HG03159 (cell line): Measurements from ENCODE around the gene UGGT1.

Experiments used
- ATAC-seq: cut with Tn5 transposase; IDR thresholded peaks from one replicate; pipeline ENCODE4 v1.9.1; 2021; ENCODE audit warnings: mild to moderate bottlenecking, moderate library complexity; ENCODE audit not compliant: unreplicated experiment

UGGT1 gene, protein sequence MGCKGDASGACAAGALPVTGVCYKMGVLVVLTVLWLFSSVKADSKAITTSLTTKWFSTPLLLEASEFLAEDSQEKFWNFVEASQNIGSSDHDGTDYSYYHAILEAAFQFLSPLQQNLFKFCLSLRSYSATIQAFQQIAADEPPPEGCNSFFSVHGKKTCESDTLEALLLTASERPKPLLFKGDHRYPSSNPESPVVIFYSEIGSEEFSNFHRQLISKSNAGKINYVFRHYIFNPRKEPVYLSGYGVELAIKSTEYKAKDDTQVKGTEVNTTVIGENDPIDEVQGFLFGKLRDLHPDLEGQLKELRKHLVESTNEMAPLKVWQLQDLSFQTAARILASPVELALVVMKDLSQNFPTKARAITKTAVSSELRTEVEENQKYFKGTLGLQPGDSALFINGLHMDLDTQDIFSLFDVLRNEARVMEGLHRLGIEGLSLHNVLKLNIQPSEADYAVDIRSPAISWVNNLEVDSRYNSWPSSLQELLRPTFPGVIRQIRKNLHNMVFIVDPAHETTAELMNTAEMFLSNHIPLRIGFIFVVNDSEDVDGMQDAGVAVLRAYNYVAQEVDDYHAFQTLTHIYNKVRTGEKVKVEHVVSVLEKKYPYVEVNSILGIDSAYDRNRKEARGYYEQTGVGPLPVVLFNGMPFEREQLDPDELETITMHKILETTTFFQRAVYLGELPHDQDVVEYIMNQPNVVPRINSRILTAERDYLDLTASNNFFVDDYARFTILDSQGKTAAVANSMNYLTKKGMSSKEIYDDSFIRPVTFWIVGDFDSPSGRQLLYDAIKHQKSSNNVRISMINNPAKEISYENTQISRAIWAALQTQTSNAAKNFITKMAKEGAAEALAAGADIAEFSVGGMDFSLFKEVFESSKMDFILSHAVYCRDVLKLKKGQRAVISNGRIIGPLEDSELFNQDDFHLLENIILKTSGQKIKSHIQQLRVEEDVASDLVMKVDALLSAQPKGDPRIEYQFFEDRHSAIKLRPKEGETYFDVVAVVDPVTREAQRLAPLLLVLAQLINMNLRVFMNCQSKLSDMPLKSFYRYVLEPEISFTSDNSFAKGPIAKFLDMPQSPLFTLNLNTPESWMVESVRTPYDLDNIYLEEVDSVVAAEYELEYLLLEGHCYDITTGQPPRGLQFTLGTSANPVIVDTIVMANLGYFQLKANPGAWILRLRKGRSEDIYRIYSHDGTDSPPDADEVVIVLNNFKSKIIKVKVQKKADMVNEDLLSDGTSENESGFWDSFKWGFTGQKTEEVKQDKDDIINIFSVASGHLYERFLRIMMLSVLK (N-terminal part only)

DNA sequence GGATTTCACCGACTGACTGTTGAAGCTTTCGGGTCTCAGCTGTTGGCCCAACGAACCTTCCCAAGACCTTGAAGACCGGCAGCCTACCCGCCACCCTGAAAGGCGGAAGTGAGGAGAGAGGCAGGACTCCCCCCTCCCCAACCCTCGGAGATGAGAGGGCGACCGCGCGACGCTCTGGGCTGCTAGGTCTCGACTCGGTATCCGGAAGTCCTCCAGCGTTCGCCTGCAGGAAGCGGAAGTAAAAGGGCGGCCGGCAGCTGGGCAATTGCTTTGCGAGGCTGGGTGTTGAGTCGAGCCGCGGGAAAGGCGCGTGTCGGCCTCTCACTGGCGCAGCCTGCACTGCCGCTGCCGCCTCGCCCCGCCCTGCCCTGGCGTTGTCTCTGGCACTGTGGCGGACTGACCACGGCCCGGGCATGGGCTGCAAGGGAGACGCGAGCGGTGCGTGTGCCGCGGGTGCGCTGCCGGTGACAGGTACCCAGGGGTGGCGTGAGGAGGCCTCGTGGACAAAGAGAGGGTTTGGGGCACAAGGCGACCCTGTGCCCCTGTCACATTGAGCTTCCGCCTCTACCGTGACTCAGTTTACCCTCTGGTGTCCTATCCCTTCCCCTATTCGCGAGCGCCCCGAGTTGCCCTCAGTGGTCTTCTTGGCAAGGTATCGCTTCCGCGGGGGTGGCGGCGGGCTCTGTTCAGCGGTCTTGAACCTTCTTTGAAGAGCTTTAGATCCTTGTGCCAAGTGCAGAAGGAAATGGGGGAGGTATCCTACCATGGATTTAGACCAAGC, at the start of gene UGGT1:
TSS of gene UGGT1 (plus strand) at position 256 of the 781 bp plus-strand sequence. CDS start at position 414, 158 bp downstream.
- ATAC-seq = peak; percentile 96

DNA sequence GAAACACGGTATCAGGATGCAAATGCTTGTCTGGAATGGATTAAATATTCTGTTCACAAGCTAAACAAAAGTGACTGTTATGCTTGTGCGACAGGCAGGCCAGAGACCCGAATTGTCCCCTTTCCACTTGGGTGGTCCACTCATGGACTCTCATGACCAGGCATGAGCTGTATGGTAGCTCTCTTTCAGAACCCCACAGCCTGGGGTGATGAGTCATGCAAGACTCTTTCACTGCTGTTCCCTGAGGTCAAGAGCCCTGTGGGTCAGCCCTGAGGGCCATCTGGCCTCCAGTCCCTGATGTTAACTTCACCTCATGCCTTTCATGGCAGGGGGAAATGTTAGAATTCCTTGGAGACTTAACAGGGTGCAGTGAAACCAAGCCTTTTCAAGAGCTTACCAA, 49.4 kb upstream of the UGGT1 start:
- ATAC-seq = no peak

DNA sequence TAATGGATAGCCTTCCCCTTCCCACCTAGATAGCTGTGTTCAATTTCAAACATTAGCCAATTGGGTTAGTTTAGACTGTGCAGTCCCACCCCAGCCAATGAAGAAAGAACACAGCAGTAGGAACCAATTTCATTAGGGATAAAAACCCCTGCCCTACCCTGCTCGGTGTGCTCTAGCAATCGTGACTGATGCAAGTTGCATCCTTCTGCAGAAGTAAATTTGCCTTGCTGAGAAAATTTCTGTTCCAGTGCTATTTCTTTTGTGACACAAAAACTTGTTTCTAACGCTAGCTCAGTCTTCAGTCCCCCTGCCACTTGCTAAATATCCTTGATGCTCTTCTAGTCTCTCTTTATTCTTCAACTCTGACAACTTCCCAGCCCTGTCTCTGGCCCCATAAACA, 48.0 kb upstream of the UGGT1 start:
- ATAC-seq = no peak

DNA sequence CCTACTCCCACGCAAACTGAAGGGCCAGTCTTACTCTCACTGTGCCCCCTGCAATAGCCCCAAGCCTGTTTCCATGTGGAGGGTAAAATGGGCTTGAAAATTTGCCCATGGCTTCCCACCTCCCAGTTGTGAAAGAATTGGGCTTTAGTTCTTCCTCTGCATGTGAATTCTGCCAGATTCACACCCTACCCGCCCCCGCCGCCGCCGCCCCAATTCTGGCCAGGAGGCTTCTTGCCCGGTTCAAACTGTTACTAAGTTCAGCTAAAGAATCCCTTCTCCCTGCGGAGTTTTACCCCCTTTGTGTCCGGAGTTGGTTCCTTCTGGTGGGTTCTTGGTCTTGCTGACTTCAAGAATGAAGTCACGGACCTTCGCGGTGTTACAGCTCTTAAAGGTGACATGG, 37.7 kb upstream of the UGGT1 start:
- no peak for ATAC-seq

DNA sequence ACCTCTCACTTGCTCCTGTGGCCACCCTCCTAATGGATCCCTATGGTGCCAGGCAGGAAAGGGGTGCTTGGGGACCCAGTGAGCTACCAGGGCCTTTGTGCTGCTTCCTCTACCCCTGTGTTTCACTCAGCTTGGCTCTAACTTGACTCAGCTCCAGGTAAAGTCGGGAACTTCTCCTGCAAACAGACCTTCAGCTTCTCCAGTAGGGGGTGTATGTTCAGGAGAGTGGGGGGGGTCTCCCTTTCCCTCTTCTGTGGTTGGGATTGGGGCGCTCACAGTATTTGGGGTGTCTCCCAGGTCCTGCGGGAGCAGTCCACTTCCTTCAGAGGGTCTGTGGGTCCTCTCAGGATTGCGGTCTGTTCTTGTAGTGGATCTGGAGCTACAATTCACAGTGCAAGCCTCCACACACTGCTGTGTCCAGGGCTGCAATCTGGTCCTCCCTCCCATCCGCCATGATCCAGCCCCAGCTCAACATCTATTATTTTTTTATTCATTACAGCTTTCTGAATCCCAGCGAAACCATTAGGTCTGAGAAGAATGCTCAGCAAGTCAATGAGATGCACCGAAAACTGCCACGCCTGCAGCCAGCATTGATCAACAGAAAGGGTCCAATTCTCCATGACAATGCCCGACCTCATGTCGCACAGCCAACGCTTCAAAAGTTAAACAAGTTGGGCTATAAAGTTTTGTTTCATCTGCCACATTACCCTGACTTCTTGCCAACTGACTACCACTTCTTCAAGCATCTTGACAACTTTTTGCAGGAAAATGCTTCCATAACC, 36.7 kb upstream of the UGGT1 start:
- ATAC-seq = no peak

DNA sequence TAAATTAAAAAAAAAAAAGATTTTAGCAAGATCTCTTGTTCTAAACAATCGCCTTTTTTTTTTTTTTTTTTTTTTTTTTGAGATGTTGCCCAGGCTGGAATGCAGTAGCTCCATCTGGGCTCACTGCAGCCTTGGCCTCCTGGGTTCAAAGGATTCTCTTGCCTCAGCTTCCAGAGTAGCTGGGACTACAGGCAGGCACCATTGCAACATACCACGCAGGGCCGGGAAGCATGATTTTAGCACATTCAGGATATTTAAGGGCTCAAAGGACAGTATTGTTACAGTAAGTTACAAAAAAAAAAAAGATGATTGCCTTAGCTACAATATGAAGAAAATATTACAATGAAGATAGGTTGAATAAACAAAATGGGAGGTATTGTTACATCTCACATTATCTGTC, 33.7 kb upstream of the UGGT1 start:
- ATAC-seq = no peak

DNA sequence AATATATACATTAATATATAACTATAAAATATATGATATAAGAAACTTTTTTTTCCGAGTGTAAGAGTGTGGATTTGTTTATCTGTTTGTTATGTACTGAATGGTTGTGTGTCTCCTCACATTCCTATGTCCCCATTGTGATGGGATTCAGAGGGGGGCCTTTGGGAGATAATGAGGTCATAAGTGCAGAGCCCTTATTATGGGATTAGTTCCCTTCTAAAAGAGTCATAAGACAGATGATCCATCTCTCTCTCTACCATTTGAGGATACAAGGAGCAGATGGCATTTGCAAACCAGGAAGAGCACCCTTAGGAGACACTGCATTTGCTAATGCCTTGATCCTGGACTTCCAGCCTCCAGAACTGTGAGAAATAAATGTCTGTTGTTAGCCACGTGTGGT, 32.9 kb upstream of the UGGT1 start:
- no peak for ATAC-seq

DNA sequence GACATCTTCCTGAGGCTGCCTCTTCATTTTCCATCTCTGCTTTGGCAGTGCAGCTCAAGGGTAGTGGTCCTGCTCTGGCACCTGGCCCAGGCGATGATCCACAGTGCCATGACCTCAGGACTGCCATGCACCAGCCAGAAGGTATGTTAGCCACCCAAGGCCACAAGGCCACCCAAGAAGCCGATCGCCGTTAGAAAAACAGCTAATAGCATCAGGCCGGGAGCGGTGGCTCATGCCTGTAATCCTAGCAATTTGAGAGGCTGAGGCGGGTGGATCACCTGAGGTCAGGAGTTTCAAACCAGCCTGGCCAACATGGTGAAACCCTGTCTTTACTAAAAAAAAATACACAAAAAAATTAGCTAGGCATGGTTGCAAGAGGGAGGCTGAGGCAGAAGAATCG, 28.4 kb upstream of the UGGT1 start:
- ATAC-seq = no peak

DNA sequence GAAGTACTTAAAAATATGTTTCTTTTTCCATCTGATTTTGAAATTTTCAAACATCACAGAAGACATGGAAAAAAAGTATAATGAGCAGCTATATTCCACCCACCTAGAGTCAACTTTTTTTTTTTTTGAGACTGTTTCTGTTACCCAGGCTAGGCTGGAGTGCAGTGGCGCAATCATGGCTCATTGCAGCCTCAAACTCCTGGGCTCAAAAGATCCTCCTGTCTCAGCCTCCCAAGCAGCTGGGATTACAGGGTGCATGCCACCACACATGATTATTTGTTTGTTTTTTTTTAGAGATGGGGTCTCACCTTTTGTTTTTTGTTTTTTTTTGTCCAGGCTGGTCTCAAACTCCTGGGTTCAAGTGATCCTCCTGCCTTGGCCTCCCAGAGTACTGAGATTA, 26.6 kb upstream of the UGGT1 start:
- ATAC-seq = no peak

DNA sequence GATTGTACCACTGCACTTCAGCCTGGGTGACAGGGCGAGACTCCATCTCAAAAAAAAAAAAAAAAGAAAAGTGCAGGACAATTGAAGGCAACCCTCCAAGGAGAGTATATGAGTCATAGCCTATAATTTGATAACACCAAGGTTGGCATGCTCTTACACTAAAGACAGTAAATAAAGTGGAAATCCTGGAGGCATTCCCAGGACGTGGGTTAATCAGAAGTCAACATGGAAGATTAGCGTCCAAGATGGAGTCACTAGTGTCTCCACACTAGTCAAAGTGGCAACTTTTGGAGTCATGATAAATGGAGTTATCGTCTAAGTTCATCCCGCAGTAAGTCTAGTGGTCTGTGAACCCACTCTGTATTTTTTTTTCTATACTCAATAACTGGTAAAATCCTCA, 21.2 kb upstream of the UGGT1 start:
- ATAC-seq = no peak

DNA sequence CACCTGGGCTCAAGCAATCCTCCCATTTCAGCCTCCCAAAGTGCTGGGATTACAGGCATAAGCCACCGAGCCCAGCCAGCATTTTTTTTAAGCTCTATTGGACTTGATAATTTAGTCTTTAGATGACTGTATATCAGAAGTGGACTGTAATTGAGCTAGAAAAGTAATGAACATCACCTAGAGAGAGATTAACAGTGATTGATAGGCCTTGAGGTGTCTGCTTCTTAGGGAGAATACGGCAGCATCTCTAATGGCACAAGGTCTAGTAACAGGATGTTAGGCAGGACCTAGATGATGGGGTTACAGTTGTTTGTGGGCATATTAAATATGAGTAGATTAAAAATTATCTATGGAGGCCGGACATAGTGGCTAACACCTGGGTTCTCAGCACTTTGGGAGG, 17.7 kb upstream of the UGGT1 start:
- no peak for ATAC-seq

DNA sequence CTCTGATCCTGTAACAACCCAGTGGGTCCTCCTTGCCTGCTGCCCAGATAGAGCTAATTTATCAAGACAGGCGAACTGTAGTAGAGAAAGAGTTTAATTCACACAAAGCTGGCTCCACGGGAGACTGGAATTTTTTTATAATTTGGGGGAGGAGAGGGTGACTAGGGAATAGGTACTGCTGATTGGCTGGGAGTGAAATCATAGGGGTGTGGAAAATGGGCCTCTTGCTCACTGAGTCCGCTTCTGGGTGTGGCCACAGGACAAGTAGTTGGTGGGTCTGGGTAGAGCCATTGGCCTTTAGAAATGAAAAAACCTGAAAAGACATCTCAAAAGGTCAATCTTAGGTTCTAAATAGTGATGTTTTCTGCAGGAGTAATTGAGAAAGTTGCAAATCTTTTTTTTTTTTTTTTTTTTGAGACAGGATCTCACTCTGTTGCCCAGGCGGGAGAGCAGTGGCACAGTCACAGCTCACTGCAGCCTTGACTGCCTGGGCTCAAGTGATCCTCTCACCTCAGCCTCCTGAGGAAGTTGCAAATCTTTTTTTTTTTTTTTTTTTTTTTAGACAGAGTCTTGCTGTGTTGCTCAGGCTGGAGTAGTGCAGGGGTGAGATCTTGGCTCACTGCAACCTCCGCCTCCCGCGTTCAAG, 14.4 kb upstream of the UGGT1 start:
- no peak for ATAC-seq

DNA sequence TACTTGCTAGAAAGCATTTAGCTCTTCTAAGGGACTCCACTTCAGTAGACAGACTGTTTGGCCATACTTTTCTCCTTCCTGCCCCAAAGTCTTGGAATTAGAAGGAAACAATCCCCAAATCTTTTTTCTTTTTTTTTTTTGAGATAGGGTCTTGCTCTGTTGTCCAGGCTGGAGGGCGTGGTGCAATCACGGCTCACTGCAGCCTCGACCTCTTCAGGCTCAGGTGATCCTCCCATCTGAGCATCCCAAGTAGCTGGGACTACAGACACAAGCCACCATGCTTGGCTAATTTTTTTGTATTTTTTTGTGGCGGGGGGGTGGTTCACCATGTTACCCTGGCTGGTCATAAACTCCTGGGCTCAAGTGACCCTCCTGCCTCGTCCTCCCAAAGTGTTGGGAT, 6.2 kb upstream of the UGGT1 start:
- ATAC-seq = no peak

DNA sequence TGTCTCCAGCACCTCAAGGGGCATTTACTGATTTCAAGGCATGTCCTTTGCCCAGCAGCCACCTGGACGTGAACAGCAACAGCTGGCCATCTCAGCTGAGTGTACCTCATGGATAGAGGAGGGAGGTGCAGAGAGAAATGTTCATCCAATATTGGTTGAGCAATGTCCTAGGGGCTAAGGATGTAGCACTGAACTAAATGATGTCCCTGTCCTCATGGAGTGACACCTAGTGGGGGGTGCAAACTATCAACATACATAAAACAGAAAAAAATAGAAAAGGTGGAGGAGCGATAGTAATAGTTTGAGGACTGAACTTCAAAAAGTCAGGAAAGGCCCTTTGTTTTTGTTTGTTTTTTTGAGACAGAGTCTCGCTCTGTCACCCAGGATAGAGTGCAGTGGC, 4.8 kb upstream of the UGGT1 start:
- ATAC-seq = no peak

DNA sequence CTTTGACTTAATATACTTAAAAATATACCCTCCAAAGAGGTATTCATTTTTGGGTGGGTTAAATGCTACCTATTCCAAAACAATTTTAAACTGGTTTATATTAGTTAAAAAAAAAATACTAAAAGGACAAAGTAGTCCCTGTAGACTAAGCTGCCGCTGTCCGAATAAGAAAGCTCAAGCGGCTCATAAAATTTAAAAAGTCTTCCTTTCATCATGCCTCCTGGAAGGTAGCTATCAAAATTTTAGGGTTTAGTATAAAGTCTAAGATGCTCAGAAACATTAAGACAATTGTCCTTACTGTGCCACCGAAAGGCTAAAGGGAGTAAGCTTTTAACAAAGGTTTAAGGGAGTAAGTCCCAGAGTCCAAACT, 440 bp upstream of the UGGT1 start:
- peak; percentile 1 for ATAC-seq

DNA sequence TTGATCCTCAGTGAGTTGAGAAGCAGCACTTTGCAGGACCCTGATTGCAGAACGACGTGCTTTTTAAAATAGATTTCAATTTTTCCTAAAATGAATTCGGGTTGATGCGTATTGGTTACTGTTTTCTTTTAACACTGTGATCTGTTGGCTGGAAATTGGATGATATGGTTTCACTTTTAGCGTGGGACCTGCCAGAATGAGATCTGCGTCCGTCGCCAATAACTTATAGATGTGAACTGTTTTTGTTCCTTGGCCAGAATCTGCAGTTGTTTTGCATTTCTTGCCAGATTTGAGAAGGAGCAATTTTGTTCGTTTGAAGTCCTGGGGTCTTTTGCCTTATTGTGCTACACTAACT, 703 bp downstream of the UGGT1 start:
- ATAC-seq = no peak

DNA sequence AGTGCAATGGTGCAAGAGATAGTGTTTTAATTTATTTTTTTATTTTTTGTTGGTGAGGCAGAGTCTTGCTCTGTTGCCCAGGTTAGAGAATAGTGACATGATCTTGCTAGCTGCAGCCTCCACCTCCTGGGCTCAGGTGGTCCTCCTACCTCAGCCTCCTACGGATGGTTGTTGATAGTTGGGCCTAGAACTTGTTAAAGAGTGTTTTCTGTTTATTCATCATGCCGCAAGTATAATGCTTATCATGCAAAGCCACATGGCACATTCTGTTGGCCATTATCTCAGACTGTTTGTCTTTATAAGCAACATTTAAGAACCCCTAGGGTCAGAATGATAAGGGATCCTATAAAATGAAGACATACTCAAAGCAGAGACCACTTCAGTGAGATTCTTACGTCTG, 1.7 kb downstream of the UGGT1 start:
- no peak for ATAC-seq

DNA sequence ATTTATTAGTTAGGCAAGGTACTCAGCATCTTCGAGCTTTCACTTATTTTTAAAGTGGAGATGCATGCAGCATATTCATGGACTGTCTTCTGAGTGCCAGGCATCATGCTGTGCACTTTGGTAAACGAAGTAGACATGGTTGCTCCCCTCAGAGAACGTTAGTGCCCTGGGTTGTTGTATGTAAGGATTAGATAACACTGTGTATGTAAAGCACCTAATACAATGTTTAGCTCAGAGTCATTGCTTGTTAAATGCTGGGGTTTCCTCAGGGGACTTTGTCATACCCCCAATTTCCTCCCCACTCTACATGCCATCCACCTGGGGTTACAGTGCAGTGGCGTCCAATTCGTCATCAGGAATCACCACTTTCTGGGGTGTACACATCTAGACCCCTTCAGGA, 2.8 kb downstream of the UGGT1 start:
- no peak for ATAC-seq

DNA sequence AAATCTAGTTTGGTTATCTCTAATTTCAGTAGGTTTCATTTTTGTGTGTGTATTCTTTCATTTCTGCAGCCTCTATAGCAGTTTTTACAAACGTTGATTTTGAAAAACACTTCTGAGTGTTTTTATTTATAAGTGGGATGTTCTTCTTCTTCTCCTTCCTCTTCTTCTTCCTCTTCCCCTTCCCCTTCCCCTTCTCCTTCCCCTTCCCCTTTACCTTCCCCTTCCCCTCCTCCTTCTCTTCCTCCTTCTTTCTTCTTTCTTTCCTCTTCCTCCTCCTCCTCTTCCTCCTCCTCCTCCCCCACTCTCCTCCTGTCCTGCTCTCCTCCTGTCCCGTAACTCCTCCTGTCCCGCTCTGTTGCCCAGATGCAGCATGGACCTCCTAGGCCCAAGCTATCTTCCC, 4.2 kb downstream of the UGGT1 start:
- no peak for ATAC-seq
